Kidney epithelial cell (primary cell): ENCODE data around the gene FIGNL2. TPM values are rescaled to one million over a fixed set of nuclear protein-coding genes. Genes with fewer than 3 reads are reported as not detected.

Experiments used
- DNase-seq: peaks from one replicate; pipeline ENCODE4 v3.0.0-alpha.2; 2010; ENCODE audit warnings: low read depth
- H3K27me3 ChIP-seq: 2 replicates; pipeline ENCODE4 v1.6.0; 2011; ENCODE audit warnings: low read length; ENCODE audit not compliant: control insufficient read depth, insufficient read depth
- H3K36me3 ChIP-seq: 2 replicates; pipeline ENCODE4 v1.5.1; 2011; ENCODE audit warnings: low read length; ENCODE audit not compliant: control insufficient read depth, insufficient read depth
- H3K4me3 ChIP-seq: 2 replicates; pipeline ENCODE4 v1.5.1; 2011; ENCODE audit warnings: low read depth, mild to moderate bottlenecking, control low read depth, low read length
- total RNA-seq: library from RNA; depleted of rRNA; stranded (reverse); fragments of >200 nt; gene quantifications from 2 replicates; pipeline ENCODE4 v1.2.3, GENCODE V29; 2015
- TF ChIP-seq, protein P1 (sequence below): IDR thresholded peaks from 2 replicates; pipeline ENCODE4 v1.5.1; 2011; ENCODE audit warnings: mild to moderate bottlenecking, moderate library complexity, low read length, control low read depth, inconsistent platforms; ENCODE audit not compliant: insufficient read depth, poor library complexity, severe bottlenecking

FIGNL2 gene
- total RNA-seq, 1 donor from 2014 or later: 2.6 TPM

DNA sequence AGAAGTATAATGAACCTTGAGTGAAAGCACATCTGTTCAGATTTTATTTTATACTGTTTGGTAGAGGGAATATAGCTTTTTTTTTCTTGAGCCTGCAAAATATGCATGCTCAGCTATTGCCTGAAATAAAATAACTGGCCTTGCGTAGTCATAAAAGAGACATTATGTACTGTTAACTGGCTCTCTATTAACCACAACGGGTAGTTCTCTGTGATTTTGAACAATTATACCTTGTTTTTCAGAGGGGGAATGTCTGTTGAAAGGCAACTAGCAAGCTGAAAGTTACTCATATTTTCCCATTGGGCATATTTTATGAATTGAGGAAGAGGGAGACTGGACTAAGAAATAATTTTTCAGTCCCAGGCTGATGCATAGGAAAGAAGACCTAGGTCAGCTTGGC, 62.6 kb downstream of the FIGNL2 start:
- TF ChIP-seq, protein P1, sequence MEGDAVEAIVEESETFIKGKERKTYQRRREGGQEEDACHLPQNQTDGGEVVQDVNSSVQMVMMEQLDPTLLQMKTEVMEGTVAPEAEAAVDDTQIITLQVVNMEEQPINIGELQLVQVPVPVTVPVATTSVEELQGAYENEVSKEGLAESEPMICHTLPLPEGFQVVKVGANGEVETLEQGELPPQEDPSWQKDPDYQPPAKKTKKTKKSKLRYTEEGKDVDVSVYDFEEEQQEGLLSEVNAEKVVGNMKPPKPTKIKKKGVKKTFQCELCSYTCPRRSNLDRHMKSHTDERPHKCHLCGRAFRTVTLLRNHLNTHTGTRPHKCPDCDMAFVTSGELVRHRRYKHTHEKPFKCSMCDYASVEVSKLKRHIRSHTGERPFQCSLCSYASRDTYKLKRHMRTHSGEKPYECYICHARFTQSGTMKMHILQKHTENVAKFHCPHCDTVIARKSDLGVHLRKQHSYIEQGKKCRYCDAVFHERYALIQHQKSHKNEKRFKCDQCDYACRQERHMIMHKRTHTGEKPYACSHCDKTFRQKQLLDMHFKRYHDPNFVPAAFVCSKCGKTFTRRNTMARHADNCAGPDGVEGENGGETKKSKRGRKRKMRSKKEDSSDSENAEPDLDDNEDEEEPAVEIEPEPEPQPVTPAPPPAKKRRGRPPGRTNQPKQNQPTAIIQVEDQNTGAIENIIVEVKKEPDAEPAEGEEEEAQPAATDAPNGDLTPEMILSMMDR: no peak
- Histone ChIP-seq H3K4me3 (no peak overlapping the region), H3K36me3 (no peaks in the 10 kb centered on the region), H3K27me3 (no peaks in the 10 kb centered on the region)
- DNase-seq: no peak

- no peak for DNase-seq
- H3K4me3 ChIP-seq: no peak overlapping the region
- H3K36me3 ChIP-seq: no peaks in the 10 kb centered on the region
- TF ChIP-seq, protein P1: no peak
- no peaks in the 10 kb centered on the region for H3K27me3 ChIP-seq
Observed at GRCh38 chr12:51784688-51785087, 63.8 kb downstream of the FIGNL2 start.

GRCh38 chr12:51779876-51780275, 68.6 kb downstream of the FIGNL2 start:
- Histone ChIP-seq H3K4me3 (no peak overlapping the region), H3K27me3 (no peaks in the 10 kb centered on the region), H3K36me3 (no peaks in the 10 kb centered on the region)
- TF ChIP-seq, protein P1: no peak
- no peak for DNase-seq

- Histone ChIP-seq H3K36me3 (no peaks in the 10 kb centered on the region), H3K27me3 (no peaks in the 10 kb centered on the region), H3K4me3 (no peak overlapping the region)
- TF ChIP-seq, protein P1: no peak
- DNase-seq: no peak
Observed at GRCh38 chr12:51777973-51778372, 70.5 kb downstream of the FIGNL2 start.

DNA sequence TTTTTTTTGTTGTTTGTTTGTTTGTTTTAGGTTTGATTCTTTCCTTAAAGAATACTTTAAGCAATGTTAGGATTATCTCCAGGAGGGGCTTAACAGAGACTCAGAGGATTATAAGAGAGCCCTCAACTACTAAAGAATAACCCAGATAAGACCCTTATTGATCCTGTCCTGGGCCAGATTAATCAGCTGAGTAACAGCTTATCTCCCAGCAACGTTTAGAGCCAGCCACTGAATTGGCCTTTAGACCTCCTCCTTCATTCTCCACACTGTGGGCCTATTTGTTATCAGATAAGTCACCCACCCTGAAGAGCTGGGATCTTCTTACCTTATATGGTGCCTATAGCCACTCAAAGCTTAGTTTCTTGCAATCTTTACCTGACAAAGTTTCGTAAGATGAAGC, 71.1 kb downstream of the FIGNL2 start:
- DNase-seq: no peak
- H3K27me3 ChIP-seq: no peaks in the 10 kb centered on the region
- H3K36me3 ChIP-seq: no peaks in the 10 kb centered on the region
- TF ChIP-seq, protein P1: no peak
- H3K4me3 ChIP-seq: no peak overlapping the region

DNA sequence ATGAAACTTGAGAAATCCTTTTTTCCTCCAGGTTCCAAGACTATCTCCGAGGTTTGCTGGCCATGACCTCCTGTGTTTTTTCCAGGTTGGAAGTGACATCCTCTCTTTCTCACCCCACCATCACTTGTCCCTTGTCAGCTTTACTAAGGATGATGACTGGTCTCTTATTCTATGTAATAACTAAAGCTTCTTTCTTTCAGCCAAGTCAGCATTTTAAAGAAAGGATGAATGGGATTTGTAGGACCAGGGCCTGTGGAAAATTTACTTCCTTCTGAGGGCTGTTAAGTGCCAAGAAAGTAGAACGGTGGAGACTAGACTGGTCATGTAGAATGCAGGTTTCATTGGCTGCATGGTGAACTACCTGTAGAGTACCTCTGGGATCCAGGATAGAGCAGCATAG, 73.6 kb downstream of the FIGNL2 start:
- Histone ChIP-seq H3K27me3 (no peaks in the 10 kb centered on the region), H3K4me3 (no peak overlapping the region), H3K36me3 (no peaks in the 10 kb centered on the region)
- TF ChIP-seq, protein P1: no peak
- DNase-seq: no peak
